Lung microvascular endothelial cell (primary cell): Measurements from ENCODE around the gene MAU2. TPM values are rescaled to one million over a fixed set of nuclear protein-coding genes. Genes with fewer than 3 reads are reported as not detected.
"Not testable (repeated sequence)": the region's sequence is repeated elsewhere in the genome, so short reads cannot be mapped to it uniquely, and the experiment has no call there.

Experiments
- DNase-seq, 2 donors: peaks; one replicate each; pipeline versions ENCODE4 v3.0.0 to v3.0.0-alpha.2; 2010; ENCODE audit warnings: low read depth in 2 of 2
- total RNA-seq: library from RNA; depleted of rRNA; stranded (reverse); fragments of >200 nt; gene quantifications from 2 replicates; pipeline ENCODE4 v1.2.1, GENCODE V29; 2014

MAU2 gene
- total RNA-seq, 1 donor from 2014 or later = 22.6 TPM

GRCh38 chr19:19347401-19348110, 26.9 kb downstream of the MAU2 start:
- no peak for DNase-seq

GRCh38 chr19:19348266-19348665, 27.6 kb downstream of the MAU2 start:
- DNase-seq = no peak

GRCh38 chr19:19349365-19349764, 28.7 kb downstream of the MAU2 start:
- DNase-seq = no peak

GRCh38 chr19:19350756-19351155, 30.1 kb downstream of the MAU2 start:
- not testable (repeated sequence) for DNase-seq

- no peak for DNase-seq
Measured at GRCh38 chr19:19352823-19353222, 32.2 kb downstream of the MAU2 start.

GRCh38 chr19:19354007-19354406, 33.4 kb downstream of the MAU2 start:
- no peak for DNase-seq

GRCh38 chr19:19354932-19355331, 34.3 kb downstream of the MAU2 start:
- DNase-seq = no peak

GRCh38 chr19:19355606-19356139, 35.0 kb downstream of the MAU2 start:
- no peak for DNase-seq

GRCh38 chr19:19356500-19356899, 35.9 kb downstream of the MAU2 start:
- DNase-seq = no peak

- DNase-seq = no peak
Measured at GRCh38 chr19:19356901-19357566, 36.4 kb downstream of the MAU2 start.

GRCh38 chr19:19361075-19361594, 40.5 kb downstream of the MAU2 start:
- peak; percentile 83 to 87 for DNase-seq

- DNase-seq = no peak
Measured at GRCh38 chr19:19362075-19362474, 41.4 kb downstream of the MAU2 start.

GRCh38 chr19:19366434-19367396, 46.1 kb downstream of the MAU2 start:
- DNase-seq = peak; percentile 67 to 72

- no peak for DNase-seq
Measured at GRCh38 chr19:19368087-19368486, 47.5 kb downstream of the MAU2 start.

- no peak for DNase-seq
Measured at GRCh38 chr19:19371059-19371458, 50.4 kb downstream of the MAU2 start.

GRCh38 chr19:19372656-19373416, 52.2 kb downstream of the MAU2 start:
- peak; percentile 88 to 89 for DNase-seq

GRCh38 chr19:19379527-19379926, 58.9 kb downstream of the MAU2 start:
- no peak for DNase-seq

- DNase-seq = not testable (repeated sequence)
Measured at GRCh38 chr19:19380316-19380715, 59.7 kb downstream of the MAU2 start.

- no peak for DNase-seq
Measured at GRCh38 chr19:19381007-19381926, 60.6 kb downstream of the MAU2 start.

- DNase-seq = no peak
Measured at GRCh38 chr19:19382118-19382517, 61.5 kb downstream of the MAU2 start.
